Panc1 (cell line): Measurements from ENCODE around the gene SELL.

Source experiments
- POLR2AphosphoS5 ChIP-seq: IDR thresholded peaks from 2 replicates; pipeline ENCODE4 v1.6.1; 2012; ENCODE audit warnings: mild to moderate bottlenecking, low read depth, low read length, moderate library complexity
- REST ChIP-seq, 2 experiments: IDR thresholded peaks; 2 replicates each; pipeline ENCODE4 v1.6.1; 2011 to 2012; ENCODE audit warnings: low read depth in 2 of 2, control low read depth in 1 of 2, low read length in 1 of 2, mild to moderate bottlenecking in 1 of 2, moderate library complexity in 1 of 2; ENCODE audit not compliant: insufficient read depth in 1 of 2
- SIN3A ChIP-seq: IDR thresholded peaks from 2 replicates; pipeline ENCODE4 v1.6.1; 2012; ENCODE audit warnings: low read depth, mild to moderate bottlenecking, low read length, moderate library complexity, borderline replicate concordance; ENCODE audit not compliant: insufficient read depth
- TCF7L2 ChIP-seq: IDR thresholded peaks from 2 replicates; pipeline ENCODE4 v1.6.1; 2011; ENCODE audit warnings: mild to moderate bottlenecking, low read depth, low read length, inconsistent platforms
- TF ChIP-seq, protein P1 (sequence below): fragments of 450-650 bp; IDR thresholded peaks from 2 replicates; pipeline ENCODE4 v1.5.1; 2017; ENCODE audit warnings: mild to moderate bottlenecking

DNA sequence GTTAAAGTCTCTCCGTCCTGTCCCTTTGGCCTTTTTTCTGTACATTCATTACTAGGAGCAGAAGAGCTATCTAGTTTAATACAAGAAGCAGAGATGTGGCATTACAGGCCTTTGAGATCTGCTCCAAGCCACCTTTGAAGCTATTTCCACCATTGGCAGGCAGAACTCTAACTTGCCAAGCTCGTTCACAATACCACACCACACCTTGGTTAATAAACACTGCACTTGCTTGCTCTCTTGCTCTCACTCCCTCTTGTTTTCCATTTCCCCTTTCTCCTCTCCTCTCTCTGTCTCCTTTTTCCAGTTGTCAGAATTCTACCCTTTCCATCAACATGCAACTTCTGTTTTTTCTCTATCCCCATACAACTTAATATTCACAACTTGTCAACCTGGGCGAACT is 15.4 kb upstream of the SELL start:
- TF ChIP-seq, protein P1, sequence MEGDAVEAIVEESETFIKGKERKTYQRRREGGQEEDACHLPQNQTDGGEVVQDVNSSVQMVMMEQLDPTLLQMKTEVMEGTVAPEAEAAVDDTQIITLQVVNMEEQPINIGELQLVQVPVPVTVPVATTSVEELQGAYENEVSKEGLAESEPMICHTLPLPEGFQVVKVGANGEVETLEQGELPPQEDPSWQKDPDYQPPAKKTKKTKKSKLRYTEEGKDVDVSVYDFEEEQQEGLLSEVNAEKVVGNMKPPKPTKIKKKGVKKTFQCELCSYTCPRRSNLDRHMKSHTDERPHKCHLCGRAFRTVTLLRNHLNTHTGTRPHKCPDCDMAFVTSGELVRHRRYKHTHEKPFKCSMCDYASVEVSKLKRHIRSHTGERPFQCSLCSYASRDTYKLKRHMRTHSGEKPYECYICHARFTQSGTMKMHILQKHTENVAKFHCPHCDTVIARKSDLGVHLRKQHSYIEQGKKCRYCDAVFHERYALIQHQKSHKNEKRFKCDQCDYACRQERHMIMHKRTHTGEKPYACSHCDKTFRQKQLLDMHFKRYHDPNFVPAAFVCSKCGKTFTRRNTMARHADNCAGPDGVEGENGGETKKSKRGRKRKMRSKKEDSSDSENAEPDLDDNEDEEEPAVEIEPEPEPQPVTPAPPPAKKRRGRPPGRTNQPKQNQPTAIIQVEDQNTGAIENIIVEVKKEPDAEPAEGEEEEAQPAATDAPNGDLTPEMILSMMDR, result no peak
- TF ChIP-seq POLR2AphosphoS5 (no peak), SIN3A (no peak), TCF7L2 (no peak), REST (IDR thresholded peaks at IDR 0.05; ENCODE audit: insufficient read depth in 1 of 2, low read depth in 2 of 2, low read length in 1 of 2) (no peak)
